ENCODE results near the gene PDE11A.
A peak's percentile ranks its signal among the peaks of the same experiment; 100 is the strongest.

DNA sequence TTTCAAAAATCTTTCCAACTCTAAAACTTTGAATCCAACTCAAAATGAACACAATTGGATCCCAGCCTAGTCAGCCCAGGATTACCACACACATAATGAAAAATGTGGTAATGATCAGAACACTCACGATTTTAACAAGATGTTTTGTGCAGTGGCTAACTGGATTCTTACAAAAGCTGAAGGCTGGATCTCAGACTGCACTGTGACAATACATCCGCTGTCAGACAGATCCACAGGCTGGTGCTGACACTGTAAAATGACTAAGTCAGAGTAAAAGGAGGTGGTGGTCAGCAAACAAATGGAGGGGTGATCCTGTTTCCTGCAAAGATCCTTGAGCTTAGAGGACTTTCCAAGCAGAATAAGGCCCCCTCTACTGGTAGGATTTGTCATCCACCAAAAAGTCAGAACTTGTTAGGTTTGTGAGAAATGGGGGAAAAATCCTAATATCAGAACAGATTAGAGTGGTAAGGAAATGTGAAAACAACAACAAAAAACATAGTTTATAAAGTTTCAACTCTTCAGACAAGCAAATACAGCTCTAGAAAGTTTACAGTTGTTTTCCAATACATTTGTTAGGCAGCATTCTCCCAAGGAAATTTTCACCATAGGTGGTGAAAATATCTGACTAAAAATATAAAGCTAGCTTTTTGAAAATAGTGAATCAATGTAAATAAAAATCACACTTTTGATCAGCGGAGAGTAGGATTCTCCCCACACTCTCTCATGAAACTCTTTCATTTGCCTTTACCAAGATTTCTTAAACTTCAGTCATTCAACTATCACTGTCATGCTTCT is 468.1 kb downstream of the PDE11A start:
- no peak for TF ChIP-seq EZH2phosphoT487 (conservative IDR thresholded peaks at IDR 0.05; ENCODE audit: low read length)
- TF ChIP-seq, protein P1, sequence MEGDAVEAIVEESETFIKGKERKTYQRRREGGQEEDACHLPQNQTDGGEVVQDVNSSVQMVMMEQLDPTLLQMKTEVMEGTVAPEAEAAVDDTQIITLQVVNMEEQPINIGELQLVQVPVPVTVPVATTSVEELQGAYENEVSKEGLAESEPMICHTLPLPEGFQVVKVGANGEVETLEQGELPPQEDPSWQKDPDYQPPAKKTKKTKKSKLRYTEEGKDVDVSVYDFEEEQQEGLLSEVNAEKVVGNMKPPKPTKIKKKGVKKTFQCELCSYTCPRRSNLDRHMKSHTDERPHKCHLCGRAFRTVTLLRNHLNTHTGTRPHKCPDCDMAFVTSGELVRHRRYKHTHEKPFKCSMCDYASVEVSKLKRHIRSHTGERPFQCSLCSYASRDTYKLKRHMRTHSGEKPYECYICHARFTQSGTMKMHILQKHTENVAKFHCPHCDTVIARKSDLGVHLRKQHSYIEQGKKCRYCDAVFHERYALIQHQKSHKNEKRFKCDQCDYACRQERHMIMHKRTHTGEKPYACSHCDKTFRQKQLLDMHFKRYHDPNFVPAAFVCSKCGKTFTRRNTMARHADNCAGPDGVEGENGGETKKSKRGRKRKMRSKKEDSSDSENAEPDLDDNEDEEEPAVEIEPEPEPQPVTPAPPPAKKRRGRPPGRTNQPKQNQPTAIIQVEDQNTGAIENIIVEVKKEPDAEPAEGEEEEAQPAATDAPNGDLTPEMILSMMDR (IDR thresholded peaks at IDR 0.05; ENCODE audit: insufficient read depth, low read length, poor library complexity, severe bottlenecking): peak; percentile 69

Measured in SU-DHL-6 (cell line).